ENCODE data around the gene AATK. TPM values are rescaled to one million over a fixed set of nuclear protein-coding genes. Genes with fewer than 3 reads are reported as not detected.

Gene AATK
- total RNA-seq, 4 donors from 2014 or later, result 0.51 to 5.9 (median 3.0) TPM

DNA sequence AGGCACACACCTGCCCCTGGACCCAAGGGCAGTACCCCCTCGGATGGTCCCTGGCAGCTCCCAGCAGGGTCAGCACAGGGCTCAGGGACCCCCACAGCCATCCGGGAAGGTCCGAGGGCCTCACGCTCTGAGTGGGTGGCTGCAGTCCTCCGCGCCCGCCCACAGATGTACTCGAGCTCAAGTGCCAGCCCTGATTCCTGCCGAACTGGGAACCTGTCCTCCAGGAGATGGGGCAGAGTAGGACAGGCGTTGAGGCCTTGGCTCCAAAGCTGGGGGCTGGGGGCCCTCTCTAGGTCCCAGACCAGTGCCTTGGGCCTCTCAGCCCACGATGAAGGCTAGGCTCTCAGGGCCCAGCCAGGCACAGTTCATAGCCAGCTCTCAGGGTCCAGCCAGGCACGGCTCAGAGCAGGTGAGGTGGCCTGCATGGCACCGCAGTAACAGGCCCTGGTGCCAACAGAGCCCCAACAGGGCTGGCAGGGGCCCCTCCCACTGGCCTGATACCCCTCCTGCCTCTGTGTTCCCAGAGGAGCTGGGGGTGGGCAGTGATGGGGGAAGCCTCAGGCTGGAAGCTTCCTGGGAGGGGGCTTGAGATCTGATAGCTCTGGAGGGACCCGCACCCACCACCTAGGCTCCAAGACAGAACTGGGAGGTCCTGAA is 36.2 kb downstream of the AATK start:
- Histone ChIP-seq H3K27me3 (no peaks in the 10 kb centered on the region), H3K27ac (no peak overlapping the region), H3K4me1 (no peaks in the 10 kb centered on the region), H3K36me3 (no peaks in the 10 kb centered on the region), H3K9me3 (no peaks in the 10 kb centered on the region), H3K4me3 (no peak overlapping the region)
- DNase-seq, result no peak
- TF ChIP-seq, protein P1, sequence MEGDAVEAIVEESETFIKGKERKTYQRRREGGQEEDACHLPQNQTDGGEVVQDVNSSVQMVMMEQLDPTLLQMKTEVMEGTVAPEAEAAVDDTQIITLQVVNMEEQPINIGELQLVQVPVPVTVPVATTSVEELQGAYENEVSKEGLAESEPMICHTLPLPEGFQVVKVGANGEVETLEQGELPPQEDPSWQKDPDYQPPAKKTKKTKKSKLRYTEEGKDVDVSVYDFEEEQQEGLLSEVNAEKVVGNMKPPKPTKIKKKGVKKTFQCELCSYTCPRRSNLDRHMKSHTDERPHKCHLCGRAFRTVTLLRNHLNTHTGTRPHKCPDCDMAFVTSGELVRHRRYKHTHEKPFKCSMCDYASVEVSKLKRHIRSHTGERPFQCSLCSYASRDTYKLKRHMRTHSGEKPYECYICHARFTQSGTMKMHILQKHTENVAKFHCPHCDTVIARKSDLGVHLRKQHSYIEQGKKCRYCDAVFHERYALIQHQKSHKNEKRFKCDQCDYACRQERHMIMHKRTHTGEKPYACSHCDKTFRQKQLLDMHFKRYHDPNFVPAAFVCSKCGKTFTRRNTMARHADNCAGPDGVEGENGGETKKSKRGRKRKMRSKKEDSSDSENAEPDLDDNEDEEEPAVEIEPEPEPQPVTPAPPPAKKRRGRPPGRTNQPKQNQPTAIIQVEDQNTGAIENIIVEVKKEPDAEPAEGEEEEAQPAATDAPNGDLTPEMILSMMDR (IDR thresholded peaks at IDR 0.05), result no peak
- TF ChIP-seq POLR2A (IDR thresholded peaks at IDR 0.05), result no peak
- intact Hi-C loops (cut with DNase I; ENCODE audit: low total_unique reads), result no loop called here

DNA sequence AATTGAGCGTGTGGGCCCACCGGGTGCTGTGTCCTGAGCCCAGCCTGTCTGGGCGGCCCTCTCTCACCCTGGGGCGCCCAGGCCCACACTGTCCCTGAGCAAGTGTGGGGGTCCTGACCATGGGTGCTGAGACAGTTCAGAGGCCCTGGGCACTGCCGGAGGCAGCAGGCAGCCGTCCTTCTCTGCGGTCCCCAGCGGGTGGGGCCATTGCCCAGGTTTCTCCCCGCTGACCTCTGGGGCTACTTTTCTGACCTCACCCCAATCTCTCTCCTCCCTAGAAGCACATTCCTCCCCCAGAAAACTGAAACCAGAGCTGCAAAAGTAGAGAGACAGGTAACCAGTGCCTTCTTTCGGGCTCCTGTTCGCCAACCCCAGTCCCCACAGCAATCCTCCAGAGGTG is 36.7 kb downstream of the AATK start:
- no peak overlapping the region for H3K27ac ChIP-seq
- H3K9me3 ChIP-seq, result no peaks in the 10 kb centered on the region
- H3K4me3 ChIP-seq, result no peak overlapping the region
- DNase-seq, result no peak
- H3K27me3 ChIP-seq, result no peaks in the 10 kb centered on the region
- intact Hi-C loops (cut with DNase I; ENCODE audit: low total_unique reads), result no loop called here
- TF ChIP-seq POLR2A (IDR thresholded peaks at IDR 0.05), result no peak
- TF ChIP-seq, protein P1 (IDR thresholded peaks at IDR 0.05), result no peak
- no peaks in the 10 kb centered on the region for H3K36me3 ChIP-seq
- H3K4me1 ChIP-seq, result no peaks in the 10 kb centered on the region

DNA sequence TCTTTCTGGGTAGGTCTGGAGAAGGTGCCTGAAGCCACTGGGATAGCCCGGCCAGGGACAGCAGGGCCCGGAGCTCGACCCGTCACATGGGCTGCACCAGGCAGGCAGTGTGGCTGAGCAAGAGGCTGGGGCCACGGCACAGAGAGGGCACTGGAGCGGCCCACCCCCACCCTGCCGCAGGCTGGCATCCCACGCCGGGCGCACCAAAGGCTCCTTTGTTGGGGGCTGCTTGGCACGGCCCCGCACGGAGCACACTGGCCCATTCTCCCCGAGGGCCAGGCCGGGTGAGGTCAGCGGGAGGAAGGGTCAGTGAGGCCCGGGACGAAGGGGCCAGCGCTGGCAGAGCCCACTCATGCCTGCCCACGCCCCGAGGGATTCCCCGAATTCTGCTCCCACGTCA is 37.2 kb downstream of the AATK start:
- TF ChIP-seq, protein P1 (IDR thresholded peaks at IDR 0.05), result no peak
- TF ChIP-seq POLR2A (IDR thresholded peaks at IDR 0.05), result no peak
- no peak for DNase-seq
- intact Hi-C loops (cut with DNase I; ENCODE audit: low total_unique reads), result no loop called here
- Histone ChIP-seq H3K27me3 (no peaks in the 10 kb centered on the region), H3K36me3 (no peaks in the 10 kb centered on the region), H3K27ac (no peak overlapping the region), H3K4me3 (no peak overlapping the region), H3K9me3 (no peaks in the 10 kb centered on the region), H3K4me1 (no peaks in the 10 kb centered on the region)

DNA sequence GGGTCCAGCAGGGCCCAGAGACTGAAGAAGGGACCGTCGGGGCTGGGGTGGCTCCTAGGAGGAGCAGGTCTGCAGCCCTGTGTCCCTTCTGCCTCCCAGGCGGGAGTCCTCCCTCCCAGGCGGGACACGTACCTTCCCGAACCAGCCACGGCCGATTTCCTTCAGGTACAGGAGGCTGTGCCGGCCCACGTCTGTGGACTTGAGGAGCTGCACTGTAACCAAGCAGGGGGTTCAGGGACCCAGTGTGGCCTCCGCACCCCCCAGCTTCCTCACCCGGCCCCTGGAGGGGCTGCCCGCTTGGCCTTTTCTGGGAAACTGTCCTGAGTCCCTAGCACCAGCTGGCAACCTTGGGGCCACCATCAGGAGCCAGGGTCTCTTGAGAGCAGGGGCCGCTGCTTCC is 37.7 kb downstream of the AATK start:
- intact Hi-C loops (cut with DNase I; ENCODE audit: low total_unique reads), result no loop called here
- H3K4me3 ChIP-seq, result no peak overlapping the region
- no peaks in the 10 kb centered on the region for H3K36me3 ChIP-seq
- H3K27ac ChIP-seq, result no peak overlapping the region
- H3K4me1 ChIP-seq, result no peaks in the 10 kb centered on the region
- no peak for DNase-seq
- TF ChIP-seq, protein P1 (IDR thresholded peaks at IDR 0.05), result no peak
- no peak for TF ChIP-seq POLR2A (IDR thresholded peaks at IDR 0.05)
- no peaks in the 10 kb centered on the region for H3K27me3 ChIP-seq
- no peaks in the 10 kb centered on the region for H3K9me3 ChIP-seq

DNA sequence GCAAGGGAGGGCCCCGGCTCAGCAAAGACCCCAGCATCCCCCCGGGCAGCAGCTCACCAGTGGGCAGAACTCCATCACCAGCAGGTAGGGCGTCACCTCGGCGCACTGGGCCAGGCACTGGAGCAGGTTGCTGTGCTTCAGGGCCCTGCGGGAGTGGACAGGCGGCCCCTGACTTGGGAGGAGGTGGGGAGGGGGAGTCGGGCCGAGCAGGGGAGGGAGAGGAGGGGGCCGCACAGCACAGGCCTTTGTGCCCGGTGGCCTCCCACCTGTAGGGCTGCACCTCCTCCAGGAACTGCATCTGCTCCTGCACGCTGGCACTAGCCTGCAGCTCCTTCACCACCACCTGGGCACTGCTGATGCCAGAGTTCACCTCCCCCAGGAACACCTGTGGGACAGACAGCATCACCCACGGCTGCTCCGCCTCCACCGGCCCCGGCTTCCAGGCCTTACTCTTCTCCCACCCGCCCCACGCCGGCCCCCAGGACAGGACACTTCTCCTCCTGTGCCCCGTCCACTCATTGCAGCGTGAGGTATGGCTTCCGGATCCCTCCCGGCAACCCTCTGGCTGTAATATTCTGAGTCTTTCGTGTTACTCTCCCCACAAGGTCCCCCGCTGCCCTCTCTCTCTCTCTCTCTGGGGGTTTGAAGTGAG is 38.4 kb downstream of the AATK start:
- DNase-seq, result no peak
- no peak overlapping the region for H3K27ac ChIP-seq
- intact Hi-C loops (cut with DNase I; ENCODE audit: low total_unique reads), result no loop called here
- TF ChIP-seq, protein P1 (IDR thresholded peaks at IDR 0.05), result no peak
- no peaks in the 10 kb centered on the region for H3K36me3 ChIP-seq
- no peak overlapping the region for H3K4me3 ChIP-seq
- no peaks in the 10 kb centered on the region for H3K27me3 ChIP-seq
- no peaks in the 10 kb centered on the region for H3K9me3 ChIP-seq
- no peaks in the 10 kb centered on the region for H3K4me1 ChIP-seq
